C4-2B (cell line): ENCODE results near the gene TCF3.

Experiments
- ZFX ChIP-seq: fragments of 450-650 bp; IDR thresholded peaks from 2 replicates; pipeline ENCODE4 v1.6.1; 2017
- TF ChIP-seq, protein P1 (sequence below): fragments of 450-650 bp; conservative IDR thresholded peaks from 2 replicates; pipeline ENCODE4 v1.5.1; 2017; ENCODE audit warnings: mild to moderate bottlenecking

- TF ChIP-seq, protein P1, sequence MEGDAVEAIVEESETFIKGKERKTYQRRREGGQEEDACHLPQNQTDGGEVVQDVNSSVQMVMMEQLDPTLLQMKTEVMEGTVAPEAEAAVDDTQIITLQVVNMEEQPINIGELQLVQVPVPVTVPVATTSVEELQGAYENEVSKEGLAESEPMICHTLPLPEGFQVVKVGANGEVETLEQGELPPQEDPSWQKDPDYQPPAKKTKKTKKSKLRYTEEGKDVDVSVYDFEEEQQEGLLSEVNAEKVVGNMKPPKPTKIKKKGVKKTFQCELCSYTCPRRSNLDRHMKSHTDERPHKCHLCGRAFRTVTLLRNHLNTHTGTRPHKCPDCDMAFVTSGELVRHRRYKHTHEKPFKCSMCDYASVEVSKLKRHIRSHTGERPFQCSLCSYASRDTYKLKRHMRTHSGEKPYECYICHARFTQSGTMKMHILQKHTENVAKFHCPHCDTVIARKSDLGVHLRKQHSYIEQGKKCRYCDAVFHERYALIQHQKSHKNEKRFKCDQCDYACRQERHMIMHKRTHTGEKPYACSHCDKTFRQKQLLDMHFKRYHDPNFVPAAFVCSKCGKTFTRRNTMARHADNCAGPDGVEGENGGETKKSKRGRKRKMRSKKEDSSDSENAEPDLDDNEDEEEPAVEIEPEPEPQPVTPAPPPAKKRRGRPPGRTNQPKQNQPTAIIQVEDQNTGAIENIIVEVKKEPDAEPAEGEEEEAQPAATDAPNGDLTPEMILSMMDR: no peak
- TF ChIP-seq ZFX: no peak
These were observed 8.3 kb downstream of the TCF3 start for GRCh38 chr19:1644070-1644469.
